Mononuclear cell (primary cell): ENCODE results near the gene TOMM22. TPM values are rescaled to one million over a fixed set of nuclear protein-coding genes. Genes with fewer than 3 reads are reported as not detected.

ENCODE experiments used
- H3K27me3 ChIP-seq: 2 replicates; pipeline ENCODE4 v1.6.0; 2011; ENCODE audit warnings: low read length, control low read depth; ENCODE audit not compliant: insufficient read depth
- H3K4me1 ChIP-seq: 2 replicates; pipeline ENCODE4 v1.5.1; 2011; ENCODE audit warnings: mild to moderate bottlenecking, low read length, control low read depth; ENCODE audit not compliant: insufficient read depth
- H3K4me3 ChIP-seq: 2 replicates; pipeline ENCODE4 v1.5.1; 2011; ENCODE audit warnings: mild to moderate bottlenecking, low read length, moderate library complexity
- H3K9me3 ChIP-seq: 2 replicates; pipeline ENCODE4 v1.5.1; 2011; ENCODE audit warnings: low read depth, mild to moderate bottlenecking, control low read depth, low read length
- total RNA-seq: library from RNA; depleted of rRNA; stranded (reverse); fragments of >200 nt; gene quantifications from one replicate; pipeline ENCODE4 v1.2.3, GENCODE V29; 2012

Gene TOMM22
- total RNA-seq, 1 donor = 50.8 TPM

DNA sequence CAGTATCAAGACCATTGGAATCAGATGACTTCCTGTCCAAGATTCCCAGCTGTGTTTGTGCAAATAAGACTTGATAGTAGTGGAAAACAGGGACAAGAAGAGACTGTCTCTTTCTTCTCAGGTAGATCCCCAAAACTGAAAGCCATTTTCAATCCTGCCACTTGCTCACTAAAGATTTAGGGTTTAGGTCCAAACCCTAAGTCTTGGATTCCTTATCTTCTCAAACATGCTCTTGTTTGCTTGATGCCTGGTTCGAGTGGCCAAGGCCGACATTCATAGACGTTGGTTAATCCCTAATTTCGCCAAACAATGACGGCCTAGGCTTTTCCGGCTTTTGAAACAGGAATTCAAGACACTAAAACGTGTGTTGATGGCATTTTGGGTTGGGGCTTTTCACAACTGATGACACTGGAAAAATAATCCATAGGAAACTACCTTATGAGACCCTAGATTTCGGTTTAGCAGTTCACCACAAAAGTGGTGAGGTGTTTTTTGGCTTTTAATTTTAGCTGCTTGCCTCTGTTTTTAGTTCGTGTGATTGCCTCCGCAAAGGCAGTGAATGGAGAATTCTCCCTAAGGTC lies 23.0 kb downstream of the TOMM22 start:
- Histone ChIP-seq H3K4me3 (peak overlapping the region; percentile 24), H3K9me3 (no peaks in the 10 kb centered on the region), H3K27me3 (no peaks in the 10 kb centered on the region), H3K4me1 (peaks cover 56% of the 10 kb centered on the region)

DNA sequence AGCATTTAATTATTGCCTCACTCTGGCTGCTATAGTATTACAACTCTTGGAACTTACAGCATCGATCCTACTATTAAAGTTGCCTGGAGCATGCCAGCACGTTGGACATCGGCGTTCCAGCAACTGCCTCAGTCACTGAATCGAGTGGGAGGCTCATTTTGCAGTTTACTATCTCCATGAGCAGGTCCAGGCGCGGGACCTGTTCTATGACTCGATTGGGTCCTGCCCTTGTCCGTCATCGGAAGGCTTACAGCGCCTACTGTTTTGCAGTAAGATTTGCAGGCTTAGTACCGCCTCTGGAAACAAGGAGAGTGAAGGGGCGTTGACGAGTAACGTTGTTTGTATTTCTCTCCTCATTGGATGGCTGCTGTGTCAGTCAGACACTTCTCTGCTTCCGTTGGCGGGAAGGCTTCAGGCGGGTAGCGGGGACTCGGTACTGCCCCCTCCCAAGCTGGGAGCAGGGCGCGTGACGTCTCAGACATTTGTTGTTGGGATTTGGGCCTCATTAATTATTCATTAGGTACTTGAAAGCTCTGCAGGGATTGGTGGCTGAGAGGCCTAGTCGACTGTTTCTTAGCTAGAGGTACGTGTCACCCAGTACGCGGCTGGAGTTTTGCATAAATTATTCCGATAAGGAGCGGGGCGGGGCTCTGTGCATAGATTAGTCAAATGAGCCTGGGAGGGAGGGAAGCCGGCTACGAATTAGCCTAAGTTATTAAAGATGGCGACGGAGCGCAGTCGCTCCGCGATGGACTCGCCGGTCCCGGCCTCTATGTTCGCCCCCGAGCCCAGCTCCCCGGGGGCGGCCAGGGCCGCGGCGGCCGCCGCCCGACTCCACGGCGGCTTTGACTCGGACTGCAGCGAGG lies 23.7 kb downstream of the TOMM22 start, which contains the start of gene GTPBP1:
Gene GTPBP1, plus strand, starts transcription at position 710 of the 866 bp plus-strand sequence. Its CDS starts 12 bp downstream, at position 722.
- peak within 1 kb of the TSS; percentile 64 for H3K4me3 ChIP-seq
- peaks cover 52% of the 10 kb centered on the region for H3K4me1 ChIP-seq
- H3K27me3 ChIP-seq = no peaks in the 10 kb centered on the region
- H3K9me3 ChIP-seq = no peaks in the 10 kb centered on the region

DNA sequence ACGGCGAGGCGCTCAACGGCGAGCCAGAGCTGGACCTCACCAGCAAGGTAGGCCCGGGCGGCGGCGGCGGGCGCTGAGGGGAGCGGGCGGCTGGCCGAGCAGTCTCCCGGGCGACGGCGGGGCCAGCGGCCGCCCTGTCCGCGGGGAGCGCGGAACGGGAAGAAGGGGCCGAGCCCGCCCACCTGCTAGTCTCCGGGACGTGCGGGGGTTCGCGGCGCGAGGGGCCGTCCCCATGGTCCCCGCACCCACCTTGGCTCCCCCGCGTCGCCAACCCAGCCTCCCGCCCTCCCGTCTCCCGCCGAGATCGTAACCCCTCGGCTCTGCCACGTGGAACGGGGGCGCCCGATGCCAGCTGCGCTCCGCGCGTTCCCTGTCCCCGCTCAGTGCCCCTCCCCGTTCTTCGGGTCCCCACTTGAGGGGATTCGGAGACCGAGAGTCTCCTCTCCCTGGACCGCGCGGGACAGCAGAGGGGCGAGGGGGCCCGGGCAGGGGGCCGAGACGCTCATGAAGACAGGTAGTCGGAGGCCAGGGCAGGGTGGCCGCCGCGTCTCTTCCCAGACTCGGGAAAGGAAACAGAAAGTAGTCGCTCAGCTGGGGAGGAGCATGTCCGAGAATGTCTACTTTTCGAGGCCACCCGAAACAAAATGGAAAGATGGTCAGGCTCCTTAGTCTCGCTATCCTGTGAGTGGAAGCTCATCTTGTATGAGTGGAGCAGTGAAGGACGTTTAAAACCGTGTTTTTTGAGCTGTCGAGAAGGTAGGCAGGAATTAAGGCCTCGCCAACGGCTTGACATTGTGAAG lies 24.5 kb downstream of the TOMM22 start:
- no peaks in the 10 kb centered on the region for H3K27me3 ChIP-seq
- peak overlapping the region; percentile 64 for H3K4me3 ChIP-seq
- H3K4me1 ChIP-seq = peaks cover 50% of the 10 kb centered on the region
- no peaks in the 10 kb centered on the region for H3K9me3 ChIP-seq

DNA sequence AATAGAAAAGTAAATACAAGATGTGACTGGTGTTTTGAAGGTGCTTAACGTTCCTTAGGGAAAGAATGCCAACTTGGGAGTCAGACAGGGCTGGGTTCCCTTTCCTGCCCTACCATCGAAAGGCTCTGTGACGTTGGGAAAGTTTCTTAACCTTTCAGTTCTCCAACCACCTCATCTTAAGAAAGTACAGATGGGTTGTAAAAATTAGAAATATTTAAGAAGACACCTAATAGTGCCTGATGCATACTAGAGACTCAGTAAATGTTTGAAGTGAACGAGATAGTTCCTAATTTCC lies 25.1 kb downstream of the TOMM22 start:
- Histone ChIP-seq H3K4me3 (peak overlapping the region; percentile 64), H3K27me3 (no peaks in the 10 kb centered on the region), H3K4me1 (peaks cover 45% of the 10 kb centered on the region), H3K9me3 (no peaks in the 10 kb centered on the region)

DNA sequence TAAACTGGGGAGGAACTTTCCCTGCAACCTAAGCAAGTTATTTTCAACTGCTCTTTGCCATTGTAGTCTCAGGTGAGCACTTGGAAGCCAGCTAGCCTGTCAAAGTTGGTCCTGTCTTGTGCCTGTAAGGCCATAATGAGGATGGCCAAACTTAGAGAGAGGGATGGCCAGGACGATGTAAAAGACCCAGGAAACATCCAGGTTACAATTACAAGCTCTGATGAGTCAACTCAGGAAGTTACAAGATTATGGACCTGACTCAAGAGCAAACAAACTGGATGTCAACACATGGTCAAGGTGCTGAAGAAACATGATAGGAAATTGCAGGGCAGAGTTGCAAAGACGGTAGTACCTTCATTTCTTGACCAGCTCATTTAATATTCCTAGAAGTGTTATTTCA lies 25.6 kb downstream of the TOMM22 start:
- H3K27me3 ChIP-seq = no peaks in the 10 kb centered on the region
- no peaks in the 10 kb centered on the region for H3K9me3 ChIP-seq
- peaks cover 46% of the 10 kb centered on the region for H3K4me1 ChIP-seq
- H3K4me3 ChIP-seq = peak overlapping the region; percentile 64

DNA sequence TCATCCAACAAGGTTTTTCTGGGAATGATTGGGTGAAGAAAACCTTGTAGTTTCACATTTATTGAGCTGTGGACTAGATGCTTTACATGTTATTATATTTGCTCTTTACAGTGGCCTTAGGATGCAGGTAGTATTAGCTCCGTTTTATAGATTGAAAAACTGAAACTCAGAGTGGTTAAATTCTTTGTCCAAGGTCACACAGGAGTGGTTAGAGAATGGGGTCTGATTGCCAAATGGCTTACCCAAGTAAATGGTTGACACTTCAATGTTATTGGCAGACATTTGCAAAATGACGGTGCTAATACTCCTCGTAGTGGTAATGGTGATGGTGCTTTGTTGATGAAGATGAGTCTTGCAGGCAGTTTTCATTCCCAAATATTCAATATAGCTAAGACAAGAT lies 26.2 kb downstream of the TOMM22 start:
- Histone ChIP-seq H3K9me3 (no peaks in the 10 kb centered on the region), H3K4me1 (peaks cover 52% of the 10 kb centered on the region), H3K27me3 (no peaks in the 10 kb centered on the region), H3K4me3 (no peak overlapping the region)

DNA sequence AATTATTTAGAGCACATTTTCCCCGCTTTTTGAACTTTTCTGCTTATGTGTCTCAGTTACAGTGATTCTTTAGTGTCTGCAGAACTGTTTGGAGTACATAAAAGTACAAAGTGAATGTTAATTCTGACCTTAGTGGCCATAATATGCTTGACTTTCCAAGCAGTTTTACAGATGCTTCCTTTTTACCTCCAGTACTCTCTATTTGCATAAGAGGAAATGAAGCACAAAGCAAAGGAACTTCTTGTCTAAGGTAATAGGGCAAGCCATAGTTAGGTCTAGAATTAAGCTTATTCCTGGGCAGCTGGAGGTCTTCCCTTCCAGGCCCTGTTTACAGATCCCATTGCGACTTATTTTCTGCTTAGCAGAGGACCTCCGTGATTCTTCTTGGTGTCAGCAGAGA lies 27.5 kb downstream of the TOMM22 start:
- H3K4me3 ChIP-seq = no peak overlapping the region
- H3K4me1 ChIP-seq = peaks cover 62% of the 10 kb centered on the region

DNA sequence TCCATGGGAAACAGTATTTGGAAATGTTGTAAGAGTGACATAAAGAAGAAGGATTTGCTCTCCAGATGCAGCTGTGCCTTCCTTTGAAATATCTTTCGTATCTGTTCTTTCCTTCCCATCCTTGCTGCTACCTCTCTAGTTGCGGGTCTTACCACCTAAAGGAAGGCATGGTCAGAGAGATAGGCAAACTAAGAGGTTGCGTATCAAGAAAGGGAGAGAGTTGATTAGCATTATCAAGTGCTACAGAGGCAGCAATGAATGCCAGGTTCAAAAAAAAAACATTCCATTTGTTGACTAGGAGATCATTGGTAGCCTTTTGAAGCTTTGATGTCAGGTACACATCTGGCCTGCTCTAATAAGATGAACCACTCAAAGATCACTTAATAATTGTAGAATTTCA lies 28.6 kb downstream of the TOMM22 start:
- no peaks in the 10 kb centered on the region for H3K27me3 ChIP-seq
- no peaks in the 10 kb centered on the region for H3K9me3 ChIP-seq
- peaks cover 54% of the 10 kb centered on the region for H3K4me1 ChIP-seq
- H3K4me3 ChIP-seq = no peak overlapping the region

More for the DNA sequence above, 27.5 kb downstream of the TOMM22 start:
- no peaks in the 10 kb centered on the region for H3K27me3 ChIP-seq
- no peaks in the 10 kb centered on the region for H3K9me3 ChIP-seq

DNA sequence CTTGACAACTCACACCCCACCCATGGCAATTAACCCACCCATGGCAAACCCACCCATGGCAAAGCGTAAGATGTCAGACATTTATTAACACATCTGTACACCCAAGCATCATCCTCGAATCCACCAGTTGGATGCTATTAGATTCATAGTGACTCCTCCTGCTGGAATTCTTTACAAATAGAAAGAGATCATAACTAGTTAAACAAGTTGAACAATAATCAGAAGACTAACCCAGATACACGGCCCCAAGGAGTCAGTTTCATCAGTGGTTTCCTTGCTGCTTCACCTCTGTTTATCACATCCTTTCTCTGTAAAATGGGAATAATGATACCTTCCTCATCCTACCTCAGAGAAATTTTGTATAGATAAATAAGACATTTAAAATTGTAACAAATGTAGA lies 29.1 kb downstream of the TOMM22 start:
- Histone ChIP-seq H3K4me3 (no peak overlapping the region), H3K4me1 (peaks cover 54% of the 10 kb centered on the region), H3K27me3 (no peaks in the 10 kb centered on the region), H3K9me3 (no peaks in the 10 kb centered on the region)

DNA sequence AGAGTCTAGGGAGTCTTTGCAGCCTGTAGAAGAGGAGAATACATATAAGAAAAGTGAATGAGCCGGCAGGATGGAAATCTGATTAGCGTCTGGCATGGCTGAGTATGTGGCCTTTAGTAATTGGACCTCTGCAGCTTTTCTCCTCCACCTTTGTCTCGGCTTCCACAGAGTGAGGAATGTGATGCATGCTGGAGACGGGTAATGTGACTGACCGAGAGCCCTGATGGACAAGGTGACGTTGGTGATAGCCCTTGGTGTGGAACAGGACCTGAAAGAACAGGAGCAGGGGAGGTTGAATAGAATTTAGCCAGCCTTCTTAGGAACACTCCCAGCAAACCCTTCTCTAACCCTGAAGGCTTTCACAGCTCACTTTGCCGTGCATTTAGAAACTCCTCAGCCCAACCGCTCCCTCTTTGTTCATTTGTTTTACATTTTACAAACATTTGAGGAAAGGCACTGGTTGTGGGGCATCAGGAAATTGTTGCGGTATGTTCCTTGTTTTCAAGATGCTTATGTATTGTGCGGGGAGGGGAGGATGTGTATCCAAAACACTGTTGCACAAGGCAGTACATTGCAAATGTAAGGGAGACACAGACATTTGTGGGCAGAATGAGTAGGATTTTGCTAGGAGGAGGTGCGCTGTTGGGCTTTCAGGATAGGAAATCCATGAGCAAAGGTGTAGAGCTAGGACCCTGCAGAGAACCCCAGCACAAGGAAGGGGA lies 30.9 kb downstream of the TOMM22 start:
- no peaks in the 10 kb centered on the region for H3K9me3 ChIP-seq
- H3K27me3 ChIP-seq = no peaks in the 10 kb centered on the region
- H3K4me3 ChIP-seq = no peak overlapping the region
- H3K4me1 ChIP-seq = peaks cover 42% of the 10 kb centered on the region

DNA sequence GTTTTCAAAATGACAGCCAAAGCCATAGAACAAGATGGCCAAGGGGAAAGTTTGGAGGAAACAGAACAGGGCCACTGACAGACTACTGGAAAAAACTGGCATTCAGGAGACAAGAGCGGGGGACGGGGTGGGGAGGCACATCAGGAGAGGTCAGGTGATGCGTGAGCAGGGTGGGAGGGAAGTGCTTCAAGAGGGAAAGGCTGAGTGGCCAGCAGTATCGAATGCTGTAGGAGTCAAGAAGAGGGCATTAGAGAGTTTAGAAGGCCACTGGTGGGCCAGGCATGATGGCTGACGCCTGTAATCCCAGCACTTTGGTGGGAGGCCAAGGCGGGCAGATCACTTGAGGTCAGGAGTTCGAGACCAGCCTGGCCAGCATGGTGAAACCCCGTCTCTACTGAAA lies 32.2 kb downstream of the TOMM22 start:
- H3K27me3 ChIP-seq = no peaks in the 10 kb centered on the region
- peaks cover 30% of the 10 kb centered on the region for H3K4me1 ChIP-seq
- H3K9me3 ChIP-seq = no peaks in the 10 kb centered on the region
- H3K4me3 ChIP-seq = no peak overlapping the region

DNA sequence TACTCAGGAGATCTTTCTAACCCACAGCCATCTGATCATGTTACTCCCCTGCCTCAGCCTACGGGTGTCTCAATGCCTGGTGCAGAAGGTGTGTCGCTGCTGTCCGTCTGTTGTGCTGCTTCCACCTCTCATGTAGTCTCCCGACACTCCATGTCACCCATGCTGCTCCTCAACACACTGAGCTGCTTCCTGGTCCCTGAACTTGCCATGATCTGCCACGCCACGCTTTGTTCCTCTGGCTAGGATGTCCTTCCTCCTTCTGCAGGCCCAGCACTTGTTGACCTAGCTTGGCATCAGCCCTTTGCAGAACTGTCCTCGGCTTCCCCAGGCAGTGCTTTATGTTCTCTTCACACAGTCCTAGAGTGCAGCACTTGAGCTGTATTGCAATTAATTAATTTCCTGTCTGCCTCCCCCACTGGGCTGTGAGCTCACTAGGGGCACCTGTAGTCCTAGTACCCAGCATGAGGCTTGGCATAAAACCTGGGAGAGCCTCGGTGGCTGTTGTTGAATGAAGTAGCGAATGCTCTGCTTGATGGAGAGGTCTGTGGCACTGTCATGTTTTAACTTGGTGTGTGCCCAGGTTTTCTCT lies 33.5 kb downstream of the TOMM22 start:
- no peaks in the 10 kb centered on the region for H3K9me3 ChIP-seq
- no peak overlapping the region for H3K4me3 ChIP-seq
- no peaks in the 10 kb centered on the region for H3K27me3 ChIP-seq
- peaks cover 19% of the 10 kb centered on the region for H3K4me1 ChIP-seq

DNA sequence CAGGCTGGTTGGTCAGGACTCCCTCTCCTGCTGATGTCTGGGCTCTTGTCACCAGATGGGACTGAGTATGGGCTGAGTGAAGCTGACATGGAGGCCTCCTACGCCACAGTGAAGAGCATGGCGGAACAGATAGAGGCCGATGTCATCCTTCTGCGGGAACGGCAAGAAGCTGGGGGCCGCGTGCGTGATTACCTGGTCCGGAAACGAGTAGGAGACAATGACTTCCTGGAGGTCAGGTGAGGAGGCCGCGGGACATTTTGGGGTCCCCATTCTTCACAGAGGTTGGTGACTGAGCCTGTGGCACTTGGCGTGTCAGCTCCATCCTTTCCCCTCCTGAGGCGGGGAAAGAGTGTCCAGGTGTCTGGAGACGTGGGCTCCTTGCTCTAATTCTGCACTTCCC lies 34.1 kb downstream of the TOMM22 start:
- Histone ChIP-seq H3K27me3 (no peaks in the 10 kb centered on the region), H3K9me3 (no peaks in the 10 kb centered on the region), H3K4me1 (peaks cover 19% of the 10 kb centered on the region), H3K4me3 (no peak overlapping the region)

DNA sequence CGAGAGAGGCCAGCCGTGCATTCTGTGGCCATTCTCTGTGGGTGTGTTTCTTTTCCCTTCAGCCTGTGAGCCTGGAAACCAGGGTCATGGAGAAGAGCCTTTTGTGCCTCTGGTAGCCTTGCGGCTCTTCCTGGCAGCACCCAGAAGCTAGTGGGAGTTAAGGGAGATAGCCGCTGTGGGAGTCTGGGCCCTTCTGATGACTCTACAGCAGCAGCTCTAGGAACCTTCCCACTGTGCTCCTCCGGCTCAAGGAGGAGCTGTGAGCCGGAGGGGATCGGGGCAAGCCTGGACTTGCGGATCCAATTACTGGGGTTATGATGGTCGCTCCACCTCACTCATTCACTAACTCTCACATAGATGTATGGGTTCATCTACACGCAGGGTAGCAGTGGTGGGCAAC lies 34.5 kb downstream of the TOMM22 start:
- Histone ChIP-seq H3K4me3 (no peak overlapping the region), H3K4me1 (peaks cover 19% of the 10 kb centered on the region), H3K27me3 (no peaks in the 10 kb centered on the region), H3K9me3 (no peaks in the 10 kb centered on the region)
